Osteocyte (in vitro differentiated cells): ENCODE data around the gene SH2B2. TPM values are rescaled to one million over a fixed set of nuclear protein-coding genes. Genes with fewer than 3 reads are reported as not detected.
A peak's percentile ranks its signal among the peaks of the same experiment; 100 is the strongest.

Experiments used
- DNase-seq: peaks from one replicate; pipeline ENCODE4 v3.0.0; 2021; ENCODE audit warnings: mixed read lengths; ENCODE audit not compliant: unreplicated experiment; ENCODE audit errors: extremely low spot score
- H3K27ac Mint-ChIP-seq: one replicate; pipeline ENCODE4 v1.8.0; 2021; ENCODE audit warnings: mild to moderate bottlenecking, mixed read lengths; ENCODE audit not compliant: unreplicated experiment
- H3K27me3 Mint-ChIP-seq: one replicate; pipeline ENCODE4 v1.8.0; 2021; ENCODE audit warnings: mixed read lengths; ENCODE audit not compliant: unreplicated experiment
- H3K36me3 Mint-ChIP-seq: one replicate; pipeline ENCODE4 v1.8.0; 2021; ENCODE audit warnings: mixed read lengths; ENCODE audit not compliant: unreplicated experiment
- H3K4me1 Mint-ChIP-seq: one replicate; pipeline ENCODE4 v1.8.0; 2021; ENCODE audit warnings: mixed read lengths; ENCODE audit not compliant: unreplicated experiment
- H3K4me3 Mint-ChIP-seq: one replicate; pipeline ENCODE4 v1.8.0; 2021; ENCODE audit warnings: mild to moderate bottlenecking, moderate library complexity, mixed read lengths; ENCODE audit not compliant: unreplicated experiment
- H3K9me3 Mint-ChIP-seq: one replicate; pipeline ENCODE4 v1.8.0; 2021; ENCODE audit warnings: mixed read lengths; ENCODE audit not compliant: unreplicated experiment
- CTCF ChIP-seq: fragments of 200-600 bp; sonication (generic); IDR thresholded peaks from 2 replicates; pipeline ENCODE4 v1.5.0; 2021; ENCODE audit warnings: antibody characterized with exemption, mild to moderate bottlenecking, moderate library complexity
- total RNA-seq: library from RNA; stranded (reverse); gene quantifications from 2 replicates; pipeline ENCODE4 v1.2.1, GENCODE V29; 2021

The SH2B2 gene
- total RNA-seq, 1 donor from 2014 or later = 8.3 TPM

- Mint-ChIP-seq H3K4me3 (no peak overlapping the region), H3K9me3 (no peaks in the 10 kb centered on the region), H3K4me1 (peaks cover 5% of the 10 kb centered on the region), H3K27ac (no peak overlapping the region), H3K27me3 (no peaks in the 10 kb centered on the region), H3K36me3 (no peaks in the 10 kb centered on the region)
- no peak for DNase-seq
- TF ChIP-seq CTCF = no peak
These were observed 8.8 kb upstream of the SH2B2 start for GRCh38 chr7:102277901-102278300.

- H3K4me1 Mint-ChIP-seq = peaks cover 6% of the 10 kb centered on the region
- no peaks in the 10 kb centered on the region for H3K27me3 Mint-ChIP-seq
- H3K4me3 Mint-ChIP-seq = no peak overlapping the region
- TF ChIP-seq CTCF = peak; percentile 96
- no peaks in the 10 kb centered on the region for H3K9me3 Mint-ChIP-seq
- no peaks in the 10 kb centered on the region for H3K36me3 Mint-ChIP-seq
- DNase-seq = no peak
- no peak overlapping the region for H3K27ac Mint-ChIP-seq
These were observed 6.9 kb upstream of the SH2B2 start for GRCh38 chr7:102279537-102280400.

GRCh38 chr7:102280521-102280920, 6.1 kb upstream of the SH2B2 start:
- H3K4me1 Mint-ChIP-seq = peaks cover 13% of the 10 kb centered on the region
- H3K27ac Mint-ChIP-seq = no peak overlapping the region
- TF ChIP-seq CTCF = no peak
- H3K36me3 Mint-ChIP-seq = no peaks in the 10 kb centered on the region
- DNase-seq = no peak
- H3K9me3 Mint-ChIP-seq = no peaks in the 10 kb centered on the region
- H3K27me3 Mint-ChIP-seq = no peaks in the 10 kb centered on the region
- H3K4me3 Mint-ChIP-seq = no peak overlapping the region

- Mint-ChIP-seq H3K4me1 (peaks cover 14% of the 10 kb centered on the region), H3K27ac (no peak overlapping the region), H3K4me3 (no peak overlapping the region), H3K27me3 (no peaks in the 10 kb centered on the region), H3K9me3 (no peaks in the 10 kb centered on the region), H3K36me3 (no peaks in the 10 kb centered on the region)
- no peak for TF ChIP-seq CTCF
- no peak for DNase-seq
These were observed 4.9 kb upstream of the SH2B2 start for GRCh38 chr7:102281785-102282184.

DNA sequence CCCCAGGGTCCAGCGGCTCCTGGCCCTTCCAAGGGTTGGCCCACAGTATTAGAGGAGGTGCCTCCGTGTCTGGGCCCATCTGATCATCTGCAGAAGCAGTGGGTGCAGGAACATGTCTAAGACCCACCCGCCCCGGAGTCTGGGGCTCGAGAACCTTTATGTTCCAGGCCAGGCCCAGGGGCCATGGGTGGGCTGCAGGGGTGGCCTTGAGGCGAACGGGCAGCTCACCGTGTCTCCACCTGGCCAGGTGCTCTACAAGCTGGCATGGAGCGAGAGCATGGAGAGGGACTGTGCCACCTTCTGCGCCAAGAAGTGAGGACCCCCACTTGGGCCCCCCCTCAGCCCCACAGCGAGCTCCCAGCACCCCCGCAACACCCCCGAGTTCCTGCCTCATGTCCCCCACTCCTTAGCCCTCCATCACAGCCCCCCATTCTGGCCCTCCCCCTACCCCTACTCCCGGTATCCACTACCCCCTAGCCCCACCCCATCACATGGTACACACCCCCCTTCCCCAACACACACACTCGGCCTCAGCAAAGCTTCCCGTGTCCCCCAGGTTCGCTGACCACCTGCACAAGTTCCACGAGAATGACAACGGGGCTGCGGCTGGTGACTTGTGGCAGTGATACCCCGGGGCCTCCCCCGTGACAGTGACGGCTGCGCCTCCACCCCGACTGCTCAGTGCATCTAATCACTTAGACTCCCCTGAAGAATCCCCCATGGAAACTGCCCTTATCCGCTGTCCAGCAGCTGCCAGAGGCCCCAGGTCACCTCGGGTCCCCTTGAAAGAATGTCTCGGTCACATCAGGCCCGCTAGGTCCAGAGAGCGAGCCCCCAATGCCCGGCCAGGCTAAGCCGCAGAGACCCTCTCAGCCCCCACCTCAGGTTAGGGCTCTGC, 4.0 kb upstream of the SH2B2 start:
- Mint-ChIP-seq H3K9me3 (no peaks in the 10 kb centered on the region), H3K27me3 (no peaks in the 10 kb centered on the region), H3K4me3 (no peak overlapping the region), H3K36me3 (no peaks in the 10 kb centered on the region), H3K27ac (no peak overlapping the region), H3K4me1 (peaks cover 14% of the 10 kb centered on the region)
- no peak for DNase-seq
- no peak for TF ChIP-seq CTCF
